Activated naive CD4-positive, alpha-beta T cell treated with anti-CD3 and anti-CD28 coated beads, Interleukin-2, amount 10 ng/mL, durations not matched to agents 7 days and 5 days (primary cell): ENCODE results near the gene C5orf58.
A peak's percentile ranks its signal among the peaks of the same experiment; 100 is the strongest.

Experiments used
- CTCF ChIA-PET: fragments of 350-600 bp; sonication (Branson Sonifier 250); formaldehyde crosslinking; loops from one replicate; lab custom pipeline; 2021; ENCODE audit warnings: antibody characterized with exemption; lab: Charles Lee
- DNase-seq: peaks from one replicate; pipeline ENCODE4 v3.0.0-alpha.2; 2020
- H3K27ac Mint-ChIP-seq: one replicate; pipeline ENCODE4 v1.8.0; 2021; ENCODE audit warnings: mild to moderate bottlenecking, moderate library complexity, mixed read lengths
- H3K27me3 Mint-ChIP-seq: one replicate; pipeline ENCODE4 v1.8.0; 2021; ENCODE audit warnings: mild to moderate bottlenecking, mixed read lengths
- H3K36me3 Mint-ChIP-seq: one replicate; pipeline ENCODE4 v1.8.0; 2021; ENCODE audit warnings: mixed read lengths
- H3K4me1 Mint-ChIP-seq: one replicate; pipeline ENCODE4 v1.8.0; 2021; ENCODE audit warnings: mixed read lengths
- H3K4me3 Mint-ChIP-seq: one replicate; pipeline ENCODE4 v1.8.0; 2021; ENCODE audit warnings: mild to moderate bottlenecking, moderate library complexity, mixed read lengths
- H3K9me3 Mint-ChIP-seq: one replicate; pipeline ENCODE4 v1.8.0; 2021; ENCODE audit warnings: mixed read lengths

Gene C5orf58

DNA sequence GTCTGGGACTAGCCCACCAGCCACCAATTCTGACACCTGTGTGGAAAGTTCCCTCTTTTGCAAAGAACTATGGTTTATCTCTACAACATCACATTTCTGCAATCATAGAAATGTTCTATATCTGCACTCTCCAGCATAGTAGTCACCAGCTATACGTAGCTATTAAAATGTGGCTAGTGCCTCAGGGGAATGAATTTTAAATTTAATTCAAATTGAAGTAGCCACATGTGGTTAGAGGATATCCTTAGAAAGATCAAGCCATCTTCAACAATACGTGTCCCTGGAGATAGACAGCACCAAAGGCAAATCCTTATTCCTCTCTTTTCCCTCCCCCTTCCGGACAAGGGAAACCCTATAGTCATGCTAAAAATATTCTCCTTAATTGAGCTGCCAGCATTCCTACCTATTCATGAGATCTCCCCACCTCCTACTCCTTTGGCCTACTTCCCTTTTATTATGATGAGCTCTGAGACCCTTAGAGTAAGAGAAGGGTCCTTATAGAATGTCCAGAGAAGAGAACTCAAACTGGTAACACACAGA is 53.7 kb downstream of the C5orf58 start:
- Mint-ChIP-seq H3K4me1 (peaks cover 100% of the 10 kb centered on the region), H3K9me3 (peaks cover 2% of the 10 kb centered on the region), H3K27ac (peak overlapping the region; percentile 67), H3K4me3 (no peak overlapping the region), H3K36me3 (peaks cover 98% of the 10 kb centered on the region), H3K27me3 (no peaks in the 10 kb centered on the region)
- no peak for DNase-seq
- CTCF ChIA-PET = interaction anchor here (0.9 to 24.2 kb wide), 4 partner anchors 11 to 48 kb away, joined by 3 to 465 read pairs (median 6); partner anchors contain the start of gene LCP2

DNA sequence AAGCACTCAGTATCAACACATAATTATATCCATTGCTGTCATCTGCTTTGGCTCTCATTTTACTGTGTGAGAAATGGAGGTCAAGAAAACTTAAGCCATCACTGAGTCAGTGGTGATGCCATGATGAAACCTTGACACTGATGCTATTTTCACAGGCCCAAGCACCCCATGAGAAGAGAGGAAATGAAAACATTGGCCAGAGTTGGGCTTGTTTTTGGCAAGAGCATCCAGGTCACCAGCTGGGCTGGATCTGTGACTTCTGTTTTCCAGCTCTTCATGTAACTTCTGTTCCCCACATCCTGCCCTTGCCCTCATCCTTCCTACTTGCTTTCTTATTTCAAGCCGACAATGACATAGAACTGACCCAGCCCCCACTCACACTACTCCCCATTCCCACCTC is 54.7 kb downstream of the C5orf58 start:
- H3K27ac Mint-ChIP-seq = peak overlapping the region; percentile 67

GRCh38 chr5:170288151-170288550 is 55.4 kb downstream of the C5orf58 start:
- no peak for DNase-seq
- Mint-ChIP-seq H3K4me1 (peaks cover 100% of the 10 kb centered on the region), H3K27me3 (no peaks in the 10 kb centered on the region), H3K9me3 (peaks cover 2% of the 10 kb centered on the region), H3K36me3 (peaks cover 98% of the 10 kb centered on the region), H3K27ac (peak overlapping the region; percentile 46), H3K4me3 (no peak overlapping the region)
- CTCF ChIA-PET = interaction anchor here (2.3 to 24.2 kb wide), 2 partner anchors 16 to 50 kb away, joined by 7 to 465 read pairs; no protein-coding TSS in a partner anchor

More for the DNA sequence above, 54.7 kb downstream of the C5orf58 start:
- CTCF ChIA-PET = interaction anchor here (0.9 to 24.2 kb wide), 4 partner anchors 10 to 51 kb away, joined by 3 to 465 read pairs (median 6); partner anchors contain the start of gene LCP2
- peaks cover 98% of the 10 kb centered on the region for H3K36me3 Mint-ChIP-seq
- DNase-seq = no peak
- H3K9me3 Mint-ChIP-seq = peaks cover 2% of the 10 kb centered on the region
- H3K4me1 Mint-ChIP-seq = peaks cover 100% of the 10 kb centered on the region
- H3K27me3 Mint-ChIP-seq = no peaks in the 10 kb centered on the region
- H3K4me3 Mint-ChIP-seq = no peak overlapping the region

GRCh38 chr5:170288551-170288950 is 55.8 kb downstream of the C5orf58 start:
- Mint-ChIP-seq H3K9me3 (peaks cover 2% of the 10 kb centered on the region), H3K27me3 (no peaks in the 10 kb centered on the region), H3K36me3 (peaks cover 98% of the 10 kb centered on the region), H3K4me1 (peaks cover 100% of the 10 kb centered on the region), H3K4me3 (peak overlapping the region; percentile 5), H3K27ac (peak overlapping the region; percentile 46)
- DNase-seq = no peak
- CTCF ChIA-PET = interaction anchor here (2.3 to 24.2 kb wide), 2 partner anchors 16 to 50 kb away, joined by 7 to 465 read pairs; no protein-coding TSS in a partner anchor

GRCh38 chr5:170289121-170289520 is 56.3 kb downstream of the C5orf58 start:
- Mint-ChIP-seq H3K4me1 (peaks cover 99% of the 10 kb centered on the region), H3K9me3 (peaks cover 2% of the 10 kb centered on the region), H3K27ac (peak overlapping the region; percentile 7), H3K27me3 (no peaks in the 10 kb centered on the region), H3K4me3 (no peak overlapping the region), H3K36me3 (peaks cover 98% of the 10 kb centered on the region)
- no peak for DNase-seq
- CTCF ChIA-PET = interaction anchor here (2.3 to 24.2 kb wide), 2 partner anchors 17 to 49 kb away, joined by 7 to 465 read pairs; no protein-coding TSS in a partner anchor

DNA sequence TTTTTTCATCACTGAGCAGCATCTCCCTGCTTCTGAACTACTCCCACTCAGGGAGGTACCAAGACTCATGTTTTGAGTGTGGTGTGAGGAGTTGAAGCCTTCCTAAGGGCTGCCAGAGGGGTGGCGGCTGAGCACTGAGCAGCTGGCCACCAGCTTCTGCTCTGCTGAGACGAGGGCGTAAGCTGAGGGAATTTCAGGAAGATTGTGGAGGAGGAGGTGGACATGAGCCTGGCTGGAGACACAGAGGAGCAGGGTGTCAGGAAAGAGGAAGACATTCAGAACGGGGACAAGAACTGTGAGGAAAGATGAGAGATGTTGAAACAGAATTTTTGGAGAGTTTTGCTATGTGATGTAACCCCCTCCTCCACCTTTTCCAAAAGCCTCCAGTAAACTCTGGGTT is 57.0 kb downstream of the C5orf58 start:
- Mint-ChIP-seq H3K4me3 (peak overlapping the region; percentile 33), H3K4me1 (peaks cover 99% of the 10 kb centered on the region), H3K9me3 (no peaks in the 10 kb centered on the region), H3K36me3 (peaks cover 99% of the 10 kb centered on the region), H3K27me3 (no peaks in the 10 kb centered on the region), H3K27ac (peak overlapping the region; percentile 81)
- CTCF ChIA-PET = interaction anchor here (24.2 kb wide), 1 partner anchor 17 kb away, joined by 465 read pairs; no protein-coding TSS in a partner anchor
- DNase-seq = no peak

GRCh38 chr5:170290498-170290897 is 57.7 kb downstream of the C5orf58 start:
- DNase-seq = no peak
- Mint-ChIP-seq H3K27me3 (no peaks in the 10 kb centered on the region), H3K4me3 (no peak overlapping the region), H3K9me3 (no peaks in the 10 kb centered on the region), H3K4me1 (peaks cover 91% of the 10 kb centered on the region), H3K36me3 (peaks cover 99% of the 10 kb centered on the region), H3K27ac (peak overlapping the region; percentile 45)
- CTCF ChIA-PET = interaction anchor here (1.4 to 24.2 kb wide), 2 partner anchors 18 to 131 kb away, joined by 3 to 465 read pairs; no protein-coding TSS in a partner anchor

DNA sequence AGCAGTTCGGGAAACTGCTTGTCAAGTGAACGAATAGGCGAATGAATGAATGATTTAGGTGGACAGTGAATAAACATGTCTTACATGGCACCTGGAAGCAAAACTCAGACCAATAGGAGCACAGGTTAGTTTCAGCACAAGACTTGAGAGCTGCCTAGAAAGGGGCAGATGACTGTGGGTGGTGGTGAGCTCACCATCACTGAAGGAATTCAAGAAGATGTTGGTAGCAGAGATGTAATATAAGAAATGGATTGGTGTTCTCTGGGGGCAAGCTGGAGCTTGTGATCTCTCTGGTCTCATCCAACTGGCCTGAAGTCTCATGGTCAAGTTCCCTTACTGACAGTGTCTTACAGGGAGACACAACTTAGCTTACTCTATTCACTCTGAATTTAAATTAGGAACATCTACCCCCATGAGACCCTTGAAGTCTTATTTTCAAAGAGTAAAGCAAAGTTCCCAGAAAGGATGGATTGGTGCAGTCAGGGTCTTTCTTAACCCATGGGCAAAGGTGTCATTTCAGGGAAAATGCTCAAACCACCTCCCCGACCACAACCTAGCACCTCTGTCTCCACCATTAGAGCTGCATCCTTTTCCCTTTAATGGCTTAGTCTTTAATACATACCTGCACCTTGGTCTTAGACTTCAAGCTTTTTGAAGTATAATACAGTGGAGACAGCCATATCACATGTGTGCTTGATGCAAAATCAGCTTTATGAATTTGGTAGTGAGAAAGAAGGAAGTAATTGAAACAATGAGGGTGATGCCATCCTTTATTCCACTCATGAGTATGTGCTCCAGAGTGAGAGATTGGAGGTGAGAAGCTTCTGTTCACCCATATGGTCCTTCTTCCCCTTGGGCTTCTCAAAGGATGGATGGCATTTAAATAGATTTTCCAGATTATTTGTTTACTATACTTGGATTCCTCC is 59.7 kb downstream of the C5orf58 start:
- Mint-ChIP-seq H3K4me1 (peaks cover 72% of the 10 kb centered on the region), H3K36me3 (peaks cover 99% of the 10 kb centered on the region), H3K9me3 (no peaks in the 10 kb centered on the region), H3K4me3 (peak overlapping the region; percentile 100), H3K27ac (peak overlapping the region; percentile 79), H3K27me3 (no peaks in the 10 kb centered on the region)
- no peak for DNase-seq
- CTCF ChIA-PET = interaction anchor here (0.6 to 24.2 kb wide), 8 partner anchors 9 to 128 kb away, joined by 3 to 465 read pairs (median 13); no protein-coding TSS in a partner anchor

DNA sequence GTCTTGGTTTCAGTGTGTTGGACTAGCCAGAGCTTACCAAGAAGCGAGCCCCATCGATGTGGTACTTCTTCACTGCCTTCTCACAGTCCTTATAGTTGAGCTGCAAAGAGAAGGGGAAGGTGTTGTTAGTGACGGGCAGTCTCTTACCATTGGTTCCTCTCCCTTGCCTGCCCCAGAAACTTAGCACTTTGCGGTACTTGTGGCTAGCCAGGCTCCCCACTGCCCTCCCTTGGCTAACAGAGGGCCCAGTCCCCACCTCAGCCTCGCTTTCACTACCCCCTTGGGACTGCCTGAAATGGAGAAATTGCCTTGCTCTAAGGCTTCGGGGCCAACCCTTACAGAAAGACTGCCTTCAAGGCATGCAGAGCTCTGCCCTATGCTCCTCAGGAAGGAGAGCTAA is 60.5 kb downstream of the C5orf58 start:
- no peaks in the 10 kb centered on the region for H3K27me3 Mint-ChIP-seq
- H3K4me3 Mint-ChIP-seq = peak overlapping the region; percentile 100
- peak overlapping the region; percentile 79 for H3K27ac Mint-ChIP-seq
- DNase-seq = peak; percentile 68
- H3K36me3 Mint-ChIP-seq = peaks cover 94% of the 10 kb centered on the region
- CTCF ChIA-PET = interaction anchor here (0.6 to 24.2 kb wide), 8 partner anchors 8 to 127 kb away, joined by 3 to 465 read pairs (median 13); no protein-coding TSS in a partner anchor
- H3K4me1 Mint-ChIP-seq = peaks cover 70% of the 10 kb centered on the region
- H3K9me3 Mint-ChIP-seq = no peaks in the 10 kb centered on the region

GRCh38 chr5:170294057-170294456 is 61.3 kb downstream of the C5orf58 start:
- no peaks in the 10 kb centered on the region for H3K27me3 Mint-ChIP-seq
- CTCF ChIA-PET = interaction anchor here (1.8 to 24.2 kb wide), 7 partner anchors 11 to 68 kb away, joined by 3 to 465 read pairs (median 15); no protein-coding TSS in a partner anchor
- no peaks in the 10 kb centered on the region for H3K9me3 Mint-ChIP-seq
- H3K4me1 Mint-ChIP-seq = peaks cover 68% of the 10 kb centered on the region
- H3K4me3 Mint-ChIP-seq = peak overlapping the region; percentile 100
- no peak for DNase-seq
- H3K27ac Mint-ChIP-seq = peak overlapping the region; percentile 79
- peaks cover 86% of the 10 kb centered on the region for H3K36me3 Mint-ChIP-seq

GRCh38 chr5:170294556-170294955 is 61.8 kb downstream of the C5orf58 start:
- H3K27ac Mint-ChIP-seq = peak overlapping the region; percentile 79
- no peaks in the 10 kb centered on the region for H3K9me3 Mint-ChIP-seq
- CTCF ChIA-PET = interaction anchor here (1.8 to 24.2 kb wide), 8 partner anchors 9 to 69 kb away, joined by 3 to 465 read pairs (median 14); no protein-coding TSS in a partner anchor
- H3K27me3 Mint-ChIP-seq = no peaks in the 10 kb centered on the region
- H3K36me3 Mint-ChIP-seq = peaks cover 81% of the 10 kb centered on the region
- H3K4me1 Mint-ChIP-seq = peaks cover 68% of the 10 kb centered on the region
- DNase-seq = no peak
- H3K4me3 Mint-ChIP-seq = peak overlapping the region; percentile 100
